ENCODE data around the gene CNN3. TPM values are rescaled to one million over a fixed set of nuclear protein-coding genes. Genes with fewer than 3 reads are reported as not detected.
A peak's percentile ranks its signal among the peaks of the same experiment; 100 is the strongest.

The CNN3 gene
- 219 TPM for polyA plus RNA-seq (2013, experiment 1 of 2)
- polyA plus RNA-seq (2013, experiment 2 of 2): 222 TPM

DNA sequence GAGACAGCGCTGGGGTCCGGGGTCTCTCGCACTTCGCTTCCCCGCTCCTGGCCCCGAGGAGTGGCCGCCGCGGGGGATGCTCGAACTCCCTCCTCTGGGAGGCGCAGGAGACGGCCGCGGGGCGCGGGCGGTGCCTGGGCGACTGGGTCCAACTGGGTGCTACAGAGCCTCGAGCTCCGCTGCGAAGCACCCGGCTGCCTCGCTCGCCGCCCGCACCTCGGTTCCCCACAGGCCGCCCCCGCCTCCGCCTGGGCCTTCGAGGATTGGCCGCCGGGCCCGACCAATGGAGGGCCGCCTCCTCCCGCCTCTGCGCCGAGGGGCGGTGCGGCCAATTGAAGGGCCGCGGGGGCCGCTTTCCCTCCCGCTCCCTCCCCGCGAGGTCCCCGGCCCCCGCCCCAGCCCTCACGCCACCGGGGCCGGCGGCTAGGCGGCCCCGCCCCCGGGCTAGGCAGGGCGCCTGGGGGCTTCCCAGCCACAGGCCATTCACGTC is at the start of gene CNN3:
Gene CNN3 (minus strand): TSS at position 196 of the 490 bp plus-strand sequence. CDS start 216 bp downstream, outside the sequence.
- DNase-seq: peak; percentile 97
- no peak within 1 kb of the TSS for H4K5ac ChIP-seq (ENCODE audit: low read length)
- H3K27ac ChIP-seq (ENCODE audit: low read depth, low read length): peak within 1 kb of the TSS; percentile 98
- H2BK120ac ChIP-seq (ENCODE audit: low read depth, low read length): peak within 1 kb of the TSS; percentile 80
- H3K9ac ChIP-seq (ENCODE audit: low read length): peak within 1 kb of the TSS; percentile 90
- peak within 1 kb of the TSS; percentile 98 for H3K18ac ChIP-seq (ENCODE audit: low read length)
- peaks cover 47% of the 10 kb centered on the region for H3K79me2 ChIP-seq (ENCODE audit: control insufficient read depth, insufficient read depth, low read length)
- H3K4ac ChIP-seq (ENCODE audit: low read depth, low read length): peak within 1 kb of the TSS; percentile 94
- H3K36me3 ChIP-seq (ENCODE audit: control insufficient read depth, insufficient read depth, low read length): no peaks in the 10 kb centered on the region
- H4K8ac ChIP-seq (ENCODE audit: low read depth, low read length): peak within 1 kb of the TSS; percentile 14
- peak within 1 kb of the TSS; percentile 91 for H3K56ac ChIP-seq (ENCODE audit: low read length)
- peak within 1 kb of the TSS; percentile 85 for H2BK5ac ChIP-seq (ENCODE audit: low read length)
- H2AK5ac ChIP-seq (ENCODE audit: low read length): no peak within 1 kb of the TSS
- H3K27me3 ChIP-seq (ENCODE audit: insufficient read depth, low read length, poor library complexity): no peaks in the 10 kb centered on the region
- H3K23ac ChIP-seq (ENCODE audit: low read length): peak within 1 kb of the TSS; percentile 92
- H3K4me1 ChIP-seq (ENCODE audit: control insufficient read depth, low read depth, low read length): peaks cover 10% of the 10 kb centered on the region
- no CpG with 5 or more reads among the region's 57 CpGs for WGBS (ENCODE audit: extremely low coverage, insufficient coverage, low lambda C conversion rate)
- H3K4me3 ChIP-seq (ENCODE audit: low read length): peak within 1 kb of the TSS; percentile 76
- peaks cover 6% of the 10 kb centered on the region for H3K79me1 ChIP-seq (ENCODE audit: low read length)
- no peak within 1 kb of the TSS for H2BK15ac ChIP-seq (replicated peaks; ENCODE audit: low read depth)
- peak within 1 kb of the TSS; percentile 41 for H3K4me2 ChIP-seq (ENCODE audit: low read length)

DNA sequence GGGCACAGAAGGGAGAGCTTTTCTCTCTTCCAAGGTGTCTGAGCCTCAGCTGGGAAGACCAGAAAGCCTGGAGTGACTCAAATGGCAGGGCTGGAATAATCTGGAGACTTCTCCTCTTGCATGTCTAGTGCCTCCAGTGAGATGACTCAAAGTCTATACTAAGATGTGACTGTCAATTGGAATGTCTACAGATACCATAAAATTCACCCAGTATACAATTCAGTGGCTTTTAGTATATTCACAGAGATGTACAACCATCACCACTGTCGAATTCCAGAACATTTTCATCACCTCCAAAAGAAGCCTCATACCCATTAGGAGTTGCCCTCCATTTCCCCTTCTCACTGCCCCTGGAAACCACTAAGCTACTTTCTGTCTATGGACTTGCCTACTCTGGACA is 47.9 kb upstream of the CNN3 start:
- Histone ChIP-seq H2BK15ac (replicated peaks; ENCODE audit: low read depth) (no peak overlapping the region), H3K4me2 (ENCODE audit: low read length) (no peak overlapping the region), H3K9ac (ENCODE audit: low read length) (no peak overlapping the region), H3K4me1 (ENCODE audit: control insufficient read depth, low read depth, low read length) (no peaks in the 10 kb centered on the region), H3K79me2 (ENCODE audit: control insufficient read depth, insufficient read depth, low read length) (no peaks in the 10 kb centered on the region), H3K4me3 (ENCODE audit: low read length) (no peak overlapping the region), H3K18ac (ENCODE audit: low read length) (no peak overlapping the region), H2BK120ac (ENCODE audit: low read depth, low read length) (no peak overlapping the region), H2AK5ac (ENCODE audit: low read length) (no peak overlapping the region), H3K23ac (ENCODE audit: low read length) (no peak overlapping the region), H3K79me1 (ENCODE audit: low read length) (no peaks in the 10 kb centered on the region), H2BK5ac (ENCODE audit: low read length) (no peak overlapping the region), H3K27ac (ENCODE audit: low read depth, low read length) (no peak overlapping the region), H4K8ac (ENCODE audit: low read depth, low read length) (no peak overlapping the region), H3K56ac (ENCODE audit: low read length) (no peak overlapping the region), H3K4ac (ENCODE audit: low read depth, low read length) (no peak overlapping the region), H3K36me3 (ENCODE audit: control insufficient read depth, insufficient read depth, low read length) (no peaks in the 10 kb centered on the region), H4K5ac (ENCODE audit: low read length) (no peak overlapping the region), H3K27me3 (ENCODE audit: insufficient read depth, low read length, poor library complexity) (no peaks in the 10 kb centered on the region)
- DNase-seq: no peak
- WGBS (ENCODE audit: extremely low coverage, insufficient coverage, low lambda C conversion rate): no CpG with 5 or more reads among the region's 1 CpG

DNA sequence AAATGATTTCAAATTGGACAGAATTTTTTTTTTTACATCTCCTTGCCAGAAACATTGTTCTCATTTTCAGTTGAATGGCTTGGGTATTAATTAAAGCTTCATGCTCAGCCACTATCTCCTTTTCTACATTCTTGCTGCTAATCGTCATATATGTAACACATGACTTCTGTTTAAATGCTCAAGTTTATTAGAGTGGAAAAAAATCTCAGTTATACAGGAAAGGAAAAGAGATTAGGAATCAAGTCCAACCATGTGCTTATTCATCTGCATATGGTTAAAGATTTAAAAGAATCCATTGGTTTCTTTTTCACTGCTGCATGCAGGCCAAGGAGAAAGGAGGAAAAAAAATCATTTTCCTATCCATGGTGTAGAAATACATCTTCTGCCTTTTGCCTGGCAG is 47.3 kb upstream of the CNN3 start:
- H3K4me3 ChIP-seq (ENCODE audit: low read length): no peak overlapping the region
- no peak overlapping the region for H3K27ac ChIP-seq (ENCODE audit: low read depth, low read length)
- H3K4ac ChIP-seq (ENCODE audit: low read depth, low read length): no peak overlapping the region
- no peaks in the 10 kb centered on the region for H3K27me3 ChIP-seq (ENCODE audit: insufficient read depth, low read length, poor library complexity)
- H3K56ac ChIP-seq (ENCODE audit: low read length): no peak overlapping the region
- DNase-seq: no peak
- H3K4me1 ChIP-seq (ENCODE audit: control insufficient read depth, low read depth, low read length): no peaks in the 10 kb centered on the region
- H2BK15ac ChIP-seq (replicated peaks; ENCODE audit: low read depth): no peak overlapping the region
- no peak overlapping the region for H3K18ac ChIP-seq (ENCODE audit: low read length)
- no peak overlapping the region for H3K9ac ChIP-seq (ENCODE audit: low read length)
- no peak overlapping the region for H3K23ac ChIP-seq (ENCODE audit: low read length)
- no peak overlapping the region for H4K5ac ChIP-seq (ENCODE audit: low read length)
- H2BK120ac ChIP-seq (ENCODE audit: low read depth, low read length): no peak overlapping the region
- H4K8ac ChIP-seq (ENCODE audit: low read depth, low read length): no peak overlapping the region
- H3K36me3 ChIP-seq (ENCODE audit: control insufficient read depth, insufficient read depth, low read length): no peaks in the 10 kb centered on the region
- H3K79me1 ChIP-seq (ENCODE audit: low read length): no peaks in the 10 kb centered on the region
- H2BK5ac ChIP-seq (ENCODE audit: low read length): no peak overlapping the region
- WGBS (ENCODE audit: extremely low coverage, insufficient coverage, low lambda C conversion rate): no CpG with 5 or more reads among the region's 1 CpG
- H3K79me2 ChIP-seq (ENCODE audit: control insufficient read depth, insufficient read depth, low read length): no peaks in the 10 kb centered on the region
- H3K4me2 ChIP-seq (ENCODE audit: low read length): no peak overlapping the region
- H2AK5ac ChIP-seq (ENCODE audit: low read length): no peak overlapping the region

DNA sequence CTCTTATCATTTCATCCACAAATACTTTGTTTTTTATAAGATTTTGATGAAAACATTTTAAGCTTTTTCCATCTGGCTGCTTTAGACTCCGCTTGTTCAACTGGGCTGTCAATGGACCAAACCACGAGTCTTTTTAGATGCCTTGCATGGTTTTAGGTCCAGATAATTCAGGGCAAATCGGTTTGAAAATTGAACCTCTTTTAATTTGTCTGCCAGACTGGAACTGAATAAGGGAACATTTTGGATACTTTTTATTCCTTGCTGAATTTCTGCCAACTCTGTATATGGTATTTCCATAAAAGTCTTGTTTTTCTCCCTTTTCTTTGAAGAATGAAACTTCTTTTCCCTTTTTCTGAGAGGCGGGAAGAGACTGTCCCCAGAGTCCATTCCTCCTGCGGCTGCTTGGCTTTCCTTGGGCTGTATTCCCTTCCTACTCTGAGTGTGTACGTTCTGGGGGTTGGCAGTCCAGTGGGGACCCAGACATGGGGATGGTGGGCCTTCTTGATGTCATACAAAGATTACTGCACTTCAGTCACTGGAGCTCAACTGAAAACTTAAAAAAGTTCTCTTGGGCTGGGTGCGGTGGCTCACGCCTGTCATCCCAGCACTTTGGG is 46.5 kb upstream of the CNN3 start:
- Histone ChIP-seq H3K9ac (ENCODE audit: low read length) (no peak overlapping the region), H4K8ac (ENCODE audit: low read depth, low read length) (no peak overlapping the region), H2BK120ac (ENCODE audit: low read depth, low read length) (no peak overlapping the region), H3K18ac (ENCODE audit: low read length) (no peak overlapping the region), H3K4me2 (ENCODE audit: low read length) (no peak overlapping the region), H3K79me1 (ENCODE audit: low read length) (no peaks in the 10 kb centered on the region), H3K79me2 (ENCODE audit: control insufficient read depth, insufficient read depth, low read length) (no peaks in the 10 kb centered on the region), H3K4ac (ENCODE audit: low read depth, low read length) (no peak overlapping the region), H2AK5ac (ENCODE audit: low read length) (no peak overlapping the region), H3K27me3 (ENCODE audit: insufficient read depth, low read length, poor library complexity) (no peaks in the 10 kb centered on the region), H3K4me3 (ENCODE audit: low read length) (no peak overlapping the region), H2BK5ac (ENCODE audit: low read length) (no peak overlapping the region), H3K56ac (ENCODE audit: low read length) (no peak overlapping the region), H3K23ac (ENCODE audit: low read length) (no peak overlapping the region), H2BK15ac (replicated peaks; ENCODE audit: low read depth) (no peak overlapping the region), H4K5ac (ENCODE audit: low read length) (no peak overlapping the region), H3K4me1 (ENCODE audit: control insufficient read depth, low read depth, low read length) (no peaks in the 10 kb centered on the region), H3K36me3 (ENCODE audit: control insufficient read depth, insufficient read depth, low read length) (no peaks in the 10 kb centered on the region), H3K27ac (ENCODE audit: low read depth, low read length) (no peak overlapping the region)
- WGBS (ENCODE audit: extremely low coverage, insufficient coverage, low lambda C conversion rate): no CpG with 5 or more reads among the region's 8 CpGs
- DNase-seq: no peak

DNA sequence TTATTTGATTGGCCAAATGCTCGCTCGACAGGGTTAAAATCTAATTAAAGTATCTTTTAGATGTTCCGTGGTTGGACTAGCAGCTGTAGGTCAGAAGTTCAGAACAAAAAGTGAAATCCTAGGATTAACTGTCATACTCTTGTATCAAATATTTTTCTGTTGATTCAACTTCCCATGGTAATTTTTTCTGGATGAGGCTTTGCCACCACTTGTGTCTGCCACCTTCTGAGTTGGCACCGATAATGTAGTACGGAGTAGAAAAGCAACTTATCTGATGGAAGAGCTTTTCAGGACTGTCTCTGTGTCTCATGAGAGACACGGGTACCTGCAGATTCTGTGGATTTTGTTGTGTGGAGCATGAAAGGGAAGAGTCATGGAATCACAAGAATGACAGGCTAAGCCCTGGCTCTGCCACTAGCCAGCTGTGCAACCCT is 44.6 kb upstream of the CNN3 start:
- no peak overlapping the region for H2AK5ac ChIP-seq (ENCODE audit: low read length)
- H2BK15ac ChIP-seq (replicated peaks; ENCODE audit: low read depth): no peak overlapping the region
- H3K4me2 ChIP-seq (ENCODE audit: low read length): no peak overlapping the region
- no peak overlapping the region for H3K9ac ChIP-seq (ENCODE audit: low read length)
- H3K27ac ChIP-seq (ENCODE audit: low read depth, low read length): no peak overlapping the region
- no peaks in the 10 kb centered on the region for H3K4me1 ChIP-seq (ENCODE audit: control insufficient read depth, low read depth, low read length)
- no peaks in the 10 kb centered on the region for H3K36me3 ChIP-seq (ENCODE audit: control insufficient read depth, insufficient read depth, low read length)
- no peak overlapping the region for H3K23ac ChIP-seq (ENCODE audit: low read length)
- H3K79me2 ChIP-seq (ENCODE audit: control insufficient read depth, insufficient read depth, low read length): no peaks in the 10 kb centered on the region
- no peak for DNase-seq
- H3K79me1 ChIP-seq (ENCODE audit: low read length): no peaks in the 10 kb centered on the region
- no peak overlapping the region for H3K4ac ChIP-seq (ENCODE audit: low read depth, low read length)
- H3K18ac ChIP-seq (ENCODE audit: low read length): no peak overlapping the region
- H4K8ac ChIP-seq (ENCODE audit: low read depth, low read length): no peak overlapping the region
- H2BK5ac ChIP-seq (ENCODE audit: low read length): no peak overlapping the region
- WGBS (ENCODE audit: extremely low coverage, insufficient coverage, low lambda C conversion rate): no CpG with 5 or more reads among the region's 6 CpGs
- H3K4me3 ChIP-seq (ENCODE audit: low read length): no peak overlapping the region
- no peak overlapping the region for H3K56ac ChIP-seq (ENCODE audit: low read length)
- H3K27me3 ChIP-seq (ENCODE audit: insufficient read depth, low read length, poor library complexity): no peaks in the 10 kb centered on the region
- no peak overlapping the region for H2BK120ac ChIP-seq (ENCODE audit: low read depth, low read length)
- H4K5ac ChIP-seq (ENCODE audit: low read length): no peak overlapping the region

DNA sequence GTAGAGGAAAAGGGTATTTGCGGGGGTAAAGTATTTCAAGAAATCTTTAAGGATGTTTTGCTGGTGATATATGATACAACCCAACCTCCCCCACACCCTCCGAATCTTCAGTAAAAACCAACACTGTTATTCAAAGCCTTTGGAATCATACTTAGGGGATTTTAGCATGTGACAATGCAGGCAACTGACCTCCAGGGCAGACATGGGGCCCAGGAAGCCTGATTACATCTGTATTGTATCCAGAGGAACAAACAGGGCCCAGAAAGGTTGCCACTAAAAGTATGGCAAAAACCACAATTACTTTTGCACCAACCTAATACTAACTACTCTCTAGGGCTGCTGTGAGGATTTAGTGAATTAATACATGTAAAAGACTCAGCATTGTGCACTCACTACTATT is 43.9 kb upstream of the CNN3 start:
- Histone ChIP-seq H3K9ac (ENCODE audit: low read length) (no peak overlapping the region), H4K5ac (ENCODE audit: low read length) (no peak overlapping the region), H3K4me3 (ENCODE audit: low read length) (no peak overlapping the region), H3K4me1 (ENCODE audit: control insufficient read depth, low read depth, low read length) (no peaks in the 10 kb centered on the region), H3K23ac (ENCODE audit: low read length) (no peak overlapping the region), H2AK5ac (ENCODE audit: low read length) (no peak overlapping the region), H3K27me3 (ENCODE audit: insufficient read depth, low read length, poor library complexity) (no peaks in the 10 kb centered on the region), H2BK120ac (ENCODE audit: low read depth, low read length) (no peak overlapping the region), H3K4me2 (ENCODE audit: low read length) (no peak overlapping the region), H3K36me3 (ENCODE audit: control insufficient read depth, insufficient read depth, low read length) (no peaks in the 10 kb centered on the region), H2BK15ac (replicated peaks; ENCODE audit: low read depth) (peak overlapping the region; percentile 11), H3K56ac (ENCODE audit: low read length) (no peak overlapping the region), H4K8ac (ENCODE audit: low read depth, low read length) (no peak overlapping the region), H2BK5ac (ENCODE audit: low read length) (no peak overlapping the region), H3K79me2 (ENCODE audit: control insufficient read depth, insufficient read depth, low read length) (no peaks in the 10 kb centered on the region), H3K79me1 (ENCODE audit: low read length) (no peaks in the 10 kb centered on the region), H3K18ac (ENCODE audit: low read length) (no peak overlapping the region), H3K4ac (ENCODE audit: low read depth, low read length) (no peak overlapping the region), H3K27ac (ENCODE audit: low read depth, low read length) (no peak overlapping the region)
- peak; percentile 67 for DNase-seq
- WGBS (ENCODE audit: extremely low coverage, insufficient coverage, low lambda C conversion rate): no CpG with 5 or more reads among the region's 2 CpGs
